Natural killer cell (primary cell): ENCODE measurements around the gene ZNF503. TPM values are rescaled to one million over a fixed set of nuclear protein-coding genes. Genes with fewer than 3 reads are reported as not detected.

Source experiments
- ATAC-seq, 3 donors: fragments of 150-1000 bp in 2 of 3; fragments of 200-7000 bp in 1 of 3; cut with Tn5 transposase; 1 replicate in 1 of 3; 2 replicates in 2 of 3; pipeline ENCODE4 v1.10.0; 2021; ENCODE audit warnings: mild to moderate bottlenecking in 2 of 3, moderate library complexity in 2 of 3
- DNase-seq, 2 donors: peaks; one replicate each; pipeline versions ENCODE4 v3.0.0 to v3.0.0-alpha.2; 2013 to 2021; ENCODE audit warnings: mixed read lengths in 1 of 2
- H3K27ac ChIP-seq: one replicate; pipeline ENCODE4 v1.5.1; 2013; ENCODE audit warnings: mild to moderate bottlenecking, low read length
- H3K27me3 ChIP-seq: one replicate; pipeline ENCODE4 v1.6.1; 2013; ENCODE audit warnings: low read length; ENCODE audit not compliant: control insufficient read depth, insufficient read depth
- H3K36me3 ChIP-seq: one replicate; pipeline ENCODE4 v1.6.1; 2013; ENCODE audit warnings: low read length; ENCODE audit not compliant: control insufficient read depth, insufficient read depth
- H3K4me1 ChIP-seq: one replicate; pipeline ENCODE4 v1.6.1; 2013; ENCODE audit warnings: low read length; ENCODE audit not compliant: control insufficient read depth, insufficient read depth
- H3K4me3 ChIP-seq: one replicate; pipeline ENCODE4 v1.5.1; 2013; ENCODE audit warnings: low read length
- H3K9me3 ChIP-seq: one replicate; pipeline ENCODE4 v1.6.1; 2013; ENCODE audit warnings: low read length; ENCODE audit not compliant: control insufficient read depth, insufficient read depth
- H3K27ac Mint-ChIP-seq, 2 donors: one replicate each; pipeline ENCODE4 v1.8.0; 2022; ENCODE audit warnings: mild to moderate bottlenecking in 2 of 2, mixed read lengths in 2 of 2, moderate library complexity in 1 of 2
- H3K27me3 Mint-ChIP-seq, 2 donors: one replicate each; pipeline ENCODE4 v1.8.0; 2022; ENCODE audit warnings: low read depth in 2 of 2, mixed read lengths in 2 of 2
- H3K36me3 Mint-ChIP-seq: one replicate; pipeline ENCODE4 v1.8.0; 2022; ENCODE audit warnings: mixed read lengths
- H3K4me1 Mint-ChIP-seq, 2 donors: one replicate each; pipeline ENCODE4 v1.8.0; 2022; ENCODE audit warnings: mixed read lengths in 2 of 2
- H3K4me3 Mint-ChIP-seq: one replicate; pipeline ENCODE4 v1.8.0; 2022; ENCODE audit warnings: mild to moderate bottlenecking, moderate library complexity, mixed read lengths
- H3K9me3 Mint-ChIP-seq, 2 donors: one replicate each; pipeline ENCODE4 v1.8.0; 2022; ENCODE audit warnings: mixed read lengths in 2 of 2
- CTCF ChIP-seq: fragments of 200-600 bp; IDR thresholded peaks from one replicate; pipeline ENCODE4 v1.8.0; 2022; ENCODE audit warnings: antibody characterized with exemption
- WGBS: methylation state at CpG from one replicate; pipeline ENCODE4 v1.1.7; 2013; ENCODE audit warnings: missing lambda C conversion rate; ENCODE audit not compliant: insufficient coverage; 5-methylcytosine and 5-hydroxymethylcytosine counted together
- intact Hi-C: fragments of 100-400 bp; cut with micrococcal nuclease; formaldehyde crosslinking; loops from one replicate; pipeline ENCODE4 v1.14.2; 2022
- total RNA-seq, 4 donors: library from RNA; stranded (reverse); fragments of 120-200 nt in 1 of 4; gene quantifications; one replicate each; pipeline versions ENCODE4 v1.2.3 to v1.2.4, GENCODE V29; 2013 to 2022

Gene ZNF503
- total RNA-seq, 3 donors from 2014 or later (not counting 1 experiment from before 2014, with no cell fraction given), result 0.27 to 1.2 (median 0.73) TPM

GRCh38 chr10:75408509-75408875 lies 6.9 kb upstream of the ZNF503 start:
- whole genome bisulfite sequencing, result under 1% methylated on average over 27 of the region's 27 CpGs
- Histone ChIP-seq H3K27me3 (peaks cover 45% of the 10 kb centered on the region), H3K27ac (no peak overlapping the region), H3K4me1 (peaks cover 34% of the 10 kb centered on the region), H3K9me3 (no peaks in the 10 kb centered on the region), H3K36me3 (no peaks in the 10 kb centered on the region), H3K4me3 (peak overlapping the region; percentile 58)
- Mint-ChIP-seq H3K9me3 (no peaks in the 10 kb centered on the region), H3K27ac (no peak overlapping the region), H3K27me3 (peaks cover 48 to 68% of the 10 kb centered on the region in 2 donors), H3K36me3 (no peaks in the 10 kb centered on the region), H3K4me1 (peaks cover 7 to 28% of the 10 kb centered on the region in 2 donors), H3K4me3 (peak overlapping the region; percentile 89)
- DNase-seq (no peak), ATAC-seq (no peak)
- TF ChIP-seq CTCF, result no peak
- intact Hi-C loops, result no loop called here

- Histone ChIP-seq H3K4me3 (peak overlapping the region; percentile 58), H3K4me1 (peaks cover 40% of the 10 kb centered on the region), H3K27ac (no peak overlapping the region), H3K9me3 (no peaks in the 10 kb centered on the region), H3K27me3 (peaks cover 51% of the 10 kb centered on the region), H3K36me3 (no peaks in the 10 kb centered on the region)
- H3K27me3 Mint-ChIP-seq, result peaks cover 54 to 68% of the 10 kb centered on the region in 2 donors
- TF ChIP-seq CTCF, result no peak
- DNase-seq, result peak in 1 of 2 donors; percentile 8
- H3K9me3 Mint-ChIP-seq, result no peaks in the 10 kb centered on the region
- ATAC-seq, result no peak
- intact Hi-C loops, result no loop called here
- H3K36me3 Mint-ChIP-seq, result no peaks in the 10 kb centered on the region
- H3K4me3 Mint-ChIP-seq, result peak overlapping the region; percentile 89
- no peak overlapping the region for H3K27ac Mint-ChIP-seq
- WGBS, result 3% methylated on average over 68 of the region's 68 CpGs
- H3K4me1 Mint-ChIP-seq, result peaks cover 7 to 34% of the 10 kb centered on the region in 2 donors
These were observed 6.3 kb upstream of the ZNF503 start for GRCh38 chr10:75407713-75408508.

- Histone ChIP-seq H3K4me3 (no peak overlapping the region), H3K36me3 (no peaks in the 10 kb centered on the region), H3K27ac (no peak overlapping the region), H3K9me3 (no peaks in the 10 kb centered on the region), H3K27me3 (peaks cover 56% of the 10 kb centered on the region), H3K4me1 (peaks cover 47% of the 10 kb centered on the region)
- no peak for TF ChIP-seq CTCF
- DNase-seq, result peak in 1 of 2 donors; percentile 3
- 24% methylated on average over 37 of the region's 37 CpGs for WGBS
- intact Hi-C loops, result no loop called here
- Mint-ChIP-seq H3K9me3 (no peaks in the 10 kb centered on the region), H3K27me3 (peaks cover 57 to 64% of the 10 kb centered on the region in 2 donors), H3K4me3 (peak overlapping the region; percentile 83), H3K4me1 (peaks cover 7 to 40% of the 10 kb centered on the region in 2 donors), H3K36me3 (no peaks in the 10 kb centered on the region), H3K27ac (no peak overlapping the region)
- no peak for ATAC-seq
These were observed 5.7 kb upstream of the ZNF503 start for GRCh38 chr10:75407224-75407712.
